Measurements from ENCODE around the gene WWOX. TPM values are rescaled to one million over a fixed set of nuclear protein-coding genes. Genes with fewer than 3 reads are reported as not detected.

Gene WWOX
- total and polyA plus RNA-seq, 2 of the 13 experiments (the other 11 are each of a cell fraction or from before 2014, with no cell fraction given) = 9.1 to 37.4 TPM

DNA sequence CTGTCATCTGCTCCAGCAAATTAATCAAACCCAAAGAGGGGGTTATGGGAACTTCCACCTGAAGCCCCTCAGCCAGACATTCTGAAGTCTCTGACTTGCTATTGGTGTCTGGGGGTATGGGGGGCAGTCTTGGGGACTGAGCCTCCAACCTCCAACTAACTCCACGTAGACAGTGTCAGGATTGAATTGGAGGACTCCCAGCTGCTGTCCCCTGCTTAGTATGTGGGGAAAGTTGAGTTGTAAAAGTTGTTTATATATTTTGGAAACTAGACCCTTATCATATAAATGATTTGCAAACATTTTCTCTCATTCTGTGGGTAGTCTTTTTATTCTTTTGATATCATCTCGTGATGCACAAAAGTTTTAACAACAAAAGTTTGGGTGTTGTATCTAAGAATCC lies 689.2 kb downstream of the WWOX start:
- ChIA-PET CTCF (ENCODE audit: low intra/inter-chr PET ratio, low total read pairs) (no interaction called here), POLR2A (no interaction called here)
- Histone ChIP-seq H3K4me1 (ENCODE audit: insufficient read depth, low read length) (peaks cover 11% of the 10 kb centered on the region), H3K79me2 (ENCODE audit: insufficient read depth, low read length) (no peaks in the 10 kb centered on the region), H3K9me3 (ENCODE audit: low read length) (no peaks in the 10 kb centered on the region), H3K4me3 (replicated peaks in 1 of 3; ENCODE audit: insufficient read depth in 1 of 3, low read depth in 2 of 3, low read length in 3 of 3) (no peak overlapping the region), H3K36me3 (replicated peaks in 1 of 2; ENCODE audit: control insufficient read depth in 1 of 2, insufficient read depth in 2 of 2, low read length in 2 of 2) (no peaks in the 10 kb centered on the region), H3K9ac (ENCODE audit: insufficient read depth, low read depth, low read length) (no peak overlapping the region), H3K4me2 (ENCODE audit: low read depth, low read length) (no peak overlapping the region), H3K27ac (ENCODE audit: extremely low read length, insufficient read depth, low read length) (no peak overlapping the region), H2AFZ (ENCODE audit: low read length) (no peak overlapping the region), H4K20me1 (ENCODE audit: insufficient read depth, low read length) (no peaks in the 10 kb centered on the region), H3K27me3 (ENCODE audit: control insufficient read depth in 1 of 2, insufficient read depth in 2 of 2, low read length in 2 of 2) (no peaks in the 10 kb centered on the region)
- ATAC-seq = no peak
- 38% methylated on average over 2 of the region's 2 CpGs for WGBS (ENCODE audit: low lambda C conversion rate)
- no TSS peak for BruUV-seq (replicated peaks)
- in situ Hi-C loops (cut with HindIII; ENCODE audit: extremely low pct_ligation_motif_present, low pct_unique_long_range_greater_than_20kb) (no loop called here), intact Hi-C loops (cut with micrococcal nuclease; ENCODE audit: unreplicated experiment) (no loop called here)
- FAIRE-seq = no peak
- TF ChIP-seq ZC3H13 (CRISPR knock-in tag; IDR thresholded peaks at IDR 0.05) (no peak), ZNF282 (IDR thresholded peaks at IDR 0.05; ENCODE audit: partially characterized antibody) (no peak), ZNF121 (CRISPR knock-in tag; IDR thresholded peaks at IDR 0.05) (no peak), ELF3 (CRISPR knock-in tag; IDR thresholded peaks at IDR 0.05) (no peak), ZBTB8A (CRISPR knock-in tag; IDR thresholded peaks at IDR 0.05; ENCODE audit: borderline replicate concordance, low read depth) (no peak), KLF11 (CRISPR knock-in tag; IDR thresholded peaks at IDR 0.05) (no peak), ZNF510 (CRISPR knock-in tag; IDR thresholded peaks at IDR 0.05; ENCODE audit: low read depth) (no peak), ZNF75D (CRISPR knock-in tag; IDR thresholded peaks at IDR 0.05; ENCODE audit: borderline replicate concordance) (no peak), ZNF790 (CRISPR knock-in tag; IDR thresholded peaks at IDR 0.05; ENCODE audit: borderline replicate concordance) (no peak), ZNF44 (CRISPR knock-in tag; IDR thresholded peaks at IDR 0.05) (no peak), ZFP37 (CRISPR knock-in tag; IDR thresholded peaks at IDR 0.05; ENCODE audit: borderline replicate concordance) (no peak), SYNCRIP (IDR thresholded peaks at IDR 0.05; ENCODE audit: insufficient read depth, low read depth, low read length) (no peak), GATAD2A (CRISPR knock-in tag; IDR thresholded peaks at IDR 0.05) (no peak)
- TF ChIP-seq, protein P1, sequence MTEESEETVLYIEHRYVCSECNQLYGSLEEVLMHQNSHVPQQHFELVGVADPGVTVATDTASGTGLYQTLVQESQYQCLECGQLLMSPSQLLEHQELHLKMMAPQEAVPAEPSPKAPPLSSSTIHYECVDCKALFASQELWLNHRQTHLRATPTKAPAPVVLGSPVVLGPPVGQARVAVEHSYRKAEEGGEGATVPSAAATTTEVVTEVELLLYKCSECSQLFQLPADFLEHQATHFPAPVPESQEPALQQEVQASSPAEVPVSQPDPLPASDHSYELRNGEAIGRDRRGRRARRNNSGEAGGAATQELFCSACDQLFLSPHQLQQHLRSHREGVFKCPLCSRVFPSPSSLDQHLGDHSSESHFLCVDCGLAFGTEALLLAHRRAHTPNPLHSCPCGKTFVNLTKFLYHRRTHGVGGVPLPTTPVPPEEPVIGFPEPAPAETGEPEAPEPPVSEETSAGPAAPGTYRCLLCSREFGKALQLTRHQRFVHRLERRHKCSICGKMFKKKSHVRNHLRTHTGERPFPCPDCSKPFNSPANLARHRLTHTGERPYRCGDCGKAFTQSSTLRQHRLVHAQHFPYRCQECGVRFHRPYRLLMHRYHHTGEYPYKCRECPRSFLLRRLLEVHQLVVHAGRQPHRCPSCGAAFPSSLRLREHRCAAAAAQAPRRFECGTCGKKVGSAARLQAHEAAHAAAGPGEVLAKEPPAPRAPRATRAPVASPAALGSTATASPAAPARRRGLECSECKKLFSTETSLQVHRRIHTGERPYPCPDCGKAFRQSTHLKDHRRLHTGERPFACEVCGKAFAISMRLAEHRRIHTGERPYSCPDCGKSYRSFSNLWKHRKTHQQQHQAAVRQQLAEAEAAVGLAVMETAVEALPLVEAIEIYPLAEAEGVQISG (CRISPR knock-in tag; IDR thresholded peaks at IDR 0.05) = no peak
- TF ChIP-seq, protein P2, sequence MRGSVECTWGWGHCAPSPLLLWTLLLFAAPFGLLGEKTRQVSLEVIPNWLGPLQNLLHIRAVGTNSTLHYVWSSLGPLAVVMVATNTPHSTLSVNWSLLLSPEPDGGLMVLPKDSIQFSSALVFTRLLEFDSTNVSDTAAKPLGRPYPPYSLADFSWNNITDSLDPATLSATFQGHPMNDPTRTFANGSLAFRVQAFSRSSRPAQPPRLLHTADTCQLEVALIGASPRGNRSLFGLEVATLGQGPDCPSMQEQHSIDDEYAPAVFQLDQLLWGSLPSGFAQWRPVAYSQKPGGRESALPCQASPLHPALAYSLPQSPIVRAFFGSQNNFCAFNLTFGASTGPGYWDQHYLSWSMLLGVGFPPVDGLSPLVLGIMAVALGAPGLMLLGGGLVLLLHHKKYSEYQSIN (CRISPR knock-in tag; IDR thresholded peaks at IDR 0.05; ENCODE audit: borderline replicate concordance) = no peak
- TF ChIP-seq, protein P3, sequence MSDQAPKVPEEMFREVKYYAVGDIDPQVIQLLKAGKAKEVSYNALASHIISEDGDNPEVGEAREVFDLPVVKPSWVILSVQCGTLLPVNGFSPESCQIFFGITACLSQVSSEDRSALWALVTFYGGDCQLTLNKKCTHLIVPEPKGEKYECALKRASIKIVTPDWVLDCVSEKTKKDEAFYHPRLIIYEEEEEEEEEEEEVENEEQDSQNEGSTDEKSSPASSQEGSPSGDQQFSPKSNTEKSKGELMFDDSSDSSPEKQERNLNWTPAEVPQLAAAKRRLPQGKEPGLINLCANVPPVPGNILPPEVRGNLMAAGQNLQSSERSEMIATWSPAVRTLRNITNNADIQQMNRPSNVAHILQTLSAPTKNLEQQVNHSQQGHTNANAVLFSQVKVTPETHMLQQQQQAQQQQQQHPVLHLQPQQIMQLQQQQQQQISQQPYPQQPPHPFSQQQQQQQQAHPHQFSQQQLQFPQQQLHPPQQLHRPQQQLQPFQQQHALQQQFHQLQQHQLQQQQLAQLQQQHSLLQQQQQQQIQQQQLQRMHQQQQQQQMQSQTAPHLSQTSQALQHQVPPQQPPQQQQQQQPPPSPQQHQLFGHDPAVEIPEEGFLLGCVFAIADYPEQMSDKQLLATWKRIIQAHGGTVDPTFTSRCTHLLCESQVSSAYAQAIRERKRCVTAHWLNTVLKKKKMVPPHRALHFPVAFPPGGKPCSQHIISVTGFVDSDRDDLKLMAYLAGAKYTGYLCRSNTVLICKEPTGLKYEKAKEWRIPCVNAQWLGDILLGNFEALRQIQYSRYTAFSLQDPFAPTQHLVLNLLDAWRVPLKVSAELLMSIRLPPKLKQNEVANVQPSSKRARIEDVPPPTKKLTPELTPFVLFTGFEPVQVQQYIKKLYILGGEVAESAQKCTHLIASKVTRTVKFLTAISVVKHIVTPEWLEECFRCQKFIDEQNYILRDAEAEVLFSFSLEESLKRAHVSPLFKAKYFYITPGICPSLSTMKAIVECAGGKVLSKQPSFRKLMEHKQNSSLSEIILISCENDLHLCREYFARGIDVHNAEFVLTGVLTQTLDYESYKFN (CRISPR knock-in tag; conservative IDR thresholded peaks at IDR 0.05) = no peak
- TF ChIP-seq, protein P4, sequence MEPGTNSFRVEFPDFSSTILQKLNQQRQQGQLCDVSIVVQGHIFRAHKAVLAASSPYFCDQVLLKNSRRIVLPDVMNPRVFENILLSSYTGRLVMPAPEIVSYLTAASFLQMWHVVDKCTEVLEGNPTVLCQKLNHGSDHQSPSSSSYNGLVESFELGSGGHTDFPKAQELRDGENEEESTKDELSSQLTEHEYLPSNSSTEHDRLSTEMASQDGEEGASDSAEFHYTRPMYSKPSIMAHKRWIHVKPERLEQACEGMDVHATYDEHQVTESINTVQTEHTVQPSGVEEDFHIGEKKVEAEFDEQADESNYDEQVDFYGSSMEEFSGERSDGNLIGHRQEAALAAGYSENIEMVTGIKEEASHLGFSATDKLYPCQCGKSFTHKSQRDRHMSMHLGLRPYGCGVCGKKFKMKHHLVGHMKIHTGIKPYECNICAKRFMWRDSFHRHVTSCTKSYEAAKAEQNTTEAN (CRISPR knock-in tag; conservative IDR thresholded peaks at IDR 0.05) = no peak
- no peak for DNase-seq (ENCODE audit: low spot score)
